ENCODE measurements around the gene TLK1.
"Not testable (repeated sequence)": the region's sequence is repeated elsewhere in the genome, so short reads cannot be mapped to it uniquely, and the experiment has no call there.

The TLK1 gene

GRCh38 chr2:171169333-171169732 lies 8.6 kb upstream of the TLK1 start:
- no peak for DNase-seq (ENCODE audit: low read depth)

GRCh38 chr2:171167352-171167997 lies 6.8 kb upstream of the TLK1 start:
- DNase-seq (ENCODE audit: low read depth) = no peak

- DNase-seq (ENCODE audit: low read depth) = no peak
Measured at GRCh38 chr2:171166328-171166983, 5.8 kb upstream of the TLK1 start.

GRCh38 chr2:171165967-171166327 lies 5.3 kb upstream of the TLK1 start:
- no peak for DNase-seq (ENCODE audit: low read depth)

- no peak for DNase-seq (ENCODE audit: low read depth)
Measured at GRCh38 chr2:171163261-171163660, 2.6 kb upstream of the TLK1 start.

GRCh38 chr2:171162522-171163197 lies 2.0 kb upstream of the TLK1 start:
- DNase-seq (ENCODE audit: low read depth) = not testable (repeated sequence)

GRCh38 chr2:171160956-171161740 lies 455 bp upstream of the TLK1 start:
- DNase-seq (ENCODE audit: low read depth) = peak; percentile 34

GRCh38 chr2:171159372-171160118 lies 1.1 kb downstream of the TLK1 start:
- DNase-seq (ENCODE audit: low read depth) = peak; percentile 28

- no peak for DNase-seq (ENCODE audit: low read depth)
Measured at GRCh38 chr2:171158790-171159371, 1.8 kb downstream of the TLK1 start.

GRCh38 chr2:171158036-171158789 lies 2.5 kb downstream of the TLK1 start:
- no peak for DNase-seq (ENCODE audit: low read depth)

- DNase-seq (ENCODE audit: low read depth) = no peak
Measured at GRCh38 chr2:171157109-171157500, 3.6 kb downstream of the TLK1 start.

GRCh38 chr2:171154348-171154747 lies 6.3 kb downstream of the TLK1 start:
- no peak for DNase-seq (ENCODE audit: low read depth)

GRCh38 chr2:171150694-171151285 lies 9.9 kb downstream of the TLK1 start:
- DNase-seq (ENCODE audit: low read depth) = no peak

- DNase-seq (ENCODE audit: low read depth) = no peak
Measured at GRCh38 chr2:171149986-171150693, 10.6 kb downstream of the TLK1 start.

GRCh38 chr2:171149171-171149938 lies 11.3 kb downstream of the TLK1 start:
- no peak for DNase-seq (ENCODE audit: low read depth)

- no peak for DNase-seq (ENCODE audit: low read depth)
Measured at GRCh38 chr2:171147081-171147480, 13.6 kb downstream of the TLK1 start.

GRCh38 chr2:171146633-171147032 lies 14.1 kb downstream of the TLK1 start:
- no peak for DNase-seq (ENCODE audit: low read depth)

- DNase-seq (ENCODE audit: low read depth) = no peak
Measured at GRCh38 chr2:171146071-171146470, 14.6 kb downstream of the TLK1 start.

- DNase-seq (ENCODE audit: low read depth) = no peak
Measured at GRCh38 chr2:171143670-171144062, 17.0 kb downstream of the TLK1 start.

All from activated gamma-delta T cell treated with anti-CD3 and anti-CD28 coated beads, Interleukin-2, amount 50 U/mL, for 16 hours (primary cell).